Measurements from ENCODE around the gene THAP2. TPM values are rescaled to one million over a fixed set of nuclear protein-coding genes. Genes with fewer than 3 reads are reported as not detected.

Gene THAP2
- total RNA-seq, 2 experiments from 2014 or later, result 7.5 to 7.6 TPM

- no peaks in the 10 kb centered on the region for H3K4me1 Mint-ChIP-seq
- peaks cover 19% of the 10 kb centered on the region for H3K9me3 Mint-ChIP-seq
- no peak for DNase-seq
- H3K27ac Mint-ChIP-seq, result no peak overlapping the region
- no peaks in the 10 kb centered on the region for H3K27me3 Mint-ChIP-seq
- H3K4me3 Mint-ChIP-seq, result no peak overlapping the region
- peaks cover 5% of the 10 kb centered on the region for H3K36me3 Mint-ChIP-seq
Observed at GRCh38 chr12:71708658-71709057, 44.6 kb downstream of the THAP2 start.

DNA sequence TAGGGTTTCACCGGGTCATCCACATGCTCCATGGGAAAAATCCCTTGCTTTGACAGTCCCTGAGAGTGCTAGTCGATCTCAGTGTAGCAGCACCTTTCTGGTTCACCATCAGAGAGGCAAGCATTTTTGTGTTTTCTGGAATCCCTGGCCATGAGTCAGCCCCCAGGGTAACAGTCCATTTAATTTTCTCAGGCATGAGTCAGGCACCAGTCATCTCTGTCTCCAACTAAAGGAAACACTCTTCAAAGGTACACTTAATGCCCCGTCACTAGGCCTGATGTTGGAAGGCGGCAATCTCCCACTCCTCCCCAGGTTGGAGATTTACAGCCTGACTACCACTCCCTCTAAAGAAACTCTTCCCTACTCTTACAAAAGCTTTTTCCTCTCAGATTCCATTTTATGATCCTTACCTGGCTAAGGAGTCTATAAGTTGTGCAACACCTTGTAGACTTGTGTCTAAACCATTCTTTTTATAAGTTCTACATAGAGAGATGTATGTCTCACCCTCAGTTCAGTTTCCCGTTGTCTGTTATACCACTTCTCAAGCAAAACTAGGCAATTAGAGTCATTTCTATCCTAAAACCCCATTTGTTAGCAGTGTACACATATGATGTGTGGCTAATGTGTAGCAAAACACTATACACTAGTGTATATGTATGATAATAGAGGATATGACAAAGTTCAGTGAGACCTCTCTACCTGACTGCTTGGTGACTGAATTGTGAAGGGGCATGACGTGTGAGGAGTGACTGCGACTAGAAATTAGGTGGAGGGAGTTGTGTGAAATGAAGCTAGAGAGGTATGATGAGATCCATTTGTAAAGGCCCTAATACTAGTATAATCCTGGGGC lies 46.4 kb downstream of the THAP2 start:
- no peak for DNase-seq
- H3K36me3 Mint-ChIP-seq, result peaks cover 5% of the 10 kb centered on the region

DNA sequence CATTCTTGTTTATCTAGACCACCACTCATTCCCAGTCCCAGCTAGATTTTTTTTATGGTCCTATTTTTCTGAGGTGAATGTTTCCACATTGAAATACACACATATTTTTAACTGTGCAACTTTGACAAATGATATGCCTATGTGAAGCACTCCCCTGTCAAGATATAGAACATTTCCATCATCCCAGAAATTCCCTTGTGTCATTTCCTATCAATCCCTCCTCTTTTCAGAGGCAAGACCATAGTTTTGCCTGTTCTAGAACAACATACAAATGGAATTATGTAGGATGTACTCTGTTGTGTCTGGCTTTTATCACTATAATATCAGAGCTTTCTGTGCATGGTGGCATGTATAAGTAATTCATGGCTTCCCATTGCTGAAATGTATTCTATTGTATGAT lies 54.5 kb downstream of the THAP2 start:
- no peaks in the 10 kb centered on the region for H3K4me1 Mint-ChIP-seq
- H3K4me3 Mint-ChIP-seq, result no peak overlapping the region
- DNase-seq, result no peak
- no peak overlapping the region for H3K27ac Mint-ChIP-seq
- peaks cover 19% of the 10 kb centered on the region for H3K9me3 Mint-ChIP-seq
- H3K27me3 Mint-ChIP-seq, result no peaks in the 10 kb centered on the region
- no peaks in the 10 kb centered on the region for H3K36me3 Mint-ChIP-seq

More for the DNA sequence above, 46.4 kb downstream of the THAP2 start:
- Mint-ChIP-seq H3K4me3 (no peak overlapping the region), H3K9me3 (peaks cover 31% of the 10 kb centered on the region), H3K27ac (no peak overlapping the region), H3K4me1 (no peaks in the 10 kb centered on the region), H3K27me3 (no peaks in the 10 kb centered on the region)

DNA sequence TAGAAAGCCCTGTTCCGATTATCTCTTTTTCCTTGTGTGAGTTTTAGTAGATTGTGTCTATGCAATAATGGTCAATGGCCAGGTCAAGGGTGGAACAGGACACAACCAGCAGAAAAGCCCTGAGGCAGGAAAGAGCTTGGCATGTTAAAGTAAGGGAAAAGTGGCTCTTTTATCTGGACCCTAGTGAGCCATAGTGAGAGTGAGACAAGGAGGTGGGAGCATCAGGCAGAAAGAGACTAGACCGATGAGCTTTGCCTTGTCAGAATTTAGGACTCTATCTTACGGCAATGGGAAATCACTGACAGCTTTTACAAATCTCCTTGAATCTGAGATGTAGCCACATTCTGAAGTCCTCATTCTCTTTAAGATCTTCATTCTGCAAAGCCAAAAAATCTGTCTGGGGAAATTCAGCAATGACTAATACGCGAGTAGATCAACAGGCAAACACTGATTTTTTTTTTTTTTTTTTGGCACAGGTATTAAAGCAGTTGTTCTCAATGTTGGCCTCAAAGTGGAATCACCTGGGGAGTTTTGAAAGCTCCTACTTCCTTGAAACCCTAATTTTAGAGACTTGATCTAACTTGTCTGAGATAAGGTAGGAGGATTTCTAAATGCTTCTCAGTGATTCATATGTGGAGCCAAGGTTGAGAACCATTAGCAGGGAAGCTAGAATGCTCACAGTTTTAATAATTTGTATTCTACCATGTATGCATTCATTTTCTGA lies 55.7 kb downstream of the THAP2 start:
- no peaks in the 10 kb centered on the region for H3K27me3 Mint-ChIP-seq
- H3K9me3 Mint-ChIP-seq, result peaks cover 11% of the 10 kb centered on the region
- H3K4me1 Mint-ChIP-seq, result no peaks in the 10 kb centered on the region
- DNase-seq, result no peak
- H3K27ac Mint-ChIP-seq, result no peak overlapping the region
- H3K36me3 Mint-ChIP-seq, result no peaks in the 10 kb centered on the region
- H3K4me3 Mint-ChIP-seq, result no peak overlapping the region

DNA sequence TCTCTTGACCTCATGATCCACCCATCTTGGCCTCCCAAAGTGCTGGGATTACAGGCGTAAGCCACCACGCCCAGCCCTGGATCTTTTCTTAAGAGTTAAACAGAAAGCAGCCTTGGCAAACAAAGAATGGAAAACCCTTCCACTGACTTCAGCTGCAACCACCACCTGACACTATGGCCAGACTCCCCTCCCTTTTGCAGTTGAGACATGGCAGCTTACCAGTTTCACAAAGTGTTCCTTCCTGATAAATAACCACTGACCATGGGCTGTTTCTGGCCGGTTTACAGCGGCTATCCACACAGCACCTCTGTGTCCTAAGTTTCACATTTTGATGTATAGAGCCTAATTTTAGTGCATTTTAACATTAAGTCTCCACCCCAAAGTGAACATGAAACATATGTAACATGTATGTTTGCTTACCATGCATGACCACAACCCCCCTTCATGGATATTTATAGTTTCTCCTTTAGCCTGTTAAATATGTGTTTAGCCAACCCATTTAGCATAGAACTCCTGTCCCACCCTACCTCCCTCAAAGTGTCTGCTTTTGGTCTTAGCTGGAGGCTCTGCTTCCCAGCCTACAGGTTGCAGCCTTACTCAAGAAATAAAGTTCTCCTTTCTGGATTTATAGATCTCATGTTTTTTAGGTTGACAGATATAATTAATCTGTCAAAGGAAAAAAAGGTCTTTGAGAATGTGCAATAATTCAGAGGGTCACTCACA lies 57.8 kb downstream of the THAP2 start:
- no peaks in the 10 kb centered on the region for H3K9me3 Mint-ChIP-seq
- H3K27ac Mint-ChIP-seq, result no peak overlapping the region

DNA sequence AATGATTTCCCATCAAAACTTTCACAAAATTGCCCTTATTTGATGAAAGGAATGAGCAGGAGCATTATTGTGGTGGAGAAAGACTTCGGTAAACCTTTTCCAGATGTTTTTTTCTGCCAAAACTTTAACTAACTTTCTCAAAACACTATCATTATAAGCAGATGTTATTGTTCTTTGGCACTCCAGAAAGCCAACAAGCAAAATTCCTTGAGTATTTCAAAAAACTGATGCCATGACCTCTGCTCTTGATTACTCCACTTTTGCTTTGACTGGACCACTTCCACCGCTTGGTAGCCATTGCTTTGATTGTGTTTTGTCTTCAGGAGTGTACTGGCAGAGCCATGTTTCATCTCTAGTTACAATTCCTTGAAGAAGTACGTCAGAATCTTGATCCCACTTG lies 60.9 kb downstream of the THAP2 start:
- Mint-ChIP-seq H3K36me3 (no peaks in the 10 kb centered on the region), H3K9me3 (no peaks in the 10 kb centered on the region), H3K4me3 (no peak overlapping the region), H3K27me3 (no peaks in the 10 kb centered on the region), H3K27ac (no peak overlapping the region), H3K4me1 (no peaks in the 10 kb centered on the region)
- no peak for DNase-seq

More for the DNA sequence above, 57.8 kb downstream of the THAP2 start:
- Mint-ChIP-seq H3K36me3 (no peaks in the 10 kb centered on the region), H3K4me1 (no peaks in the 10 kb centered on the region), H3K4me3 (no peak overlapping the region), H3K27me3 (no peaks in the 10 kb centered on the region)
- no peak for DNase-seq

DNA sequence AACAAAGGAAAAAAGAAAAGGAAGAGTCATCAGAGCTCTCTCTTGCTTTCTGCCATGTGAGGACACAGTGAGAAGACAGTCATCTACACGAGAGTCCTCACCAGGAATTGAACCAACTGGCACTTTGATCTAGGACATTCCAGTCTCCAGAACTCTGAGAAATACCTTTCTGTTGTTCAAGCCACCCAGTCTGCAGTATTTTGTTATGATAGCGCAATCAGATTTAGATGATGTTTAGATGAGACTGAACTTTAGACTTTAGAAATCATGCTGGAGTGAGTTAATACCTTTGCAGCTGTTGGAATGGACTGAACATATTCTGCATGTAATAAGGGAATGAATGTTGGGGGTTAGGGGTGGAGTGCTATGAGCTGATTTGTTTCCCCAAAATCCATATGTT lies 62.4 kb downstream of the THAP2 start:
- Mint-ChIP-seq H3K4me1 (no peaks in the 10 kb centered on the region), H3K27me3 (no peaks in the 10 kb centered on the region), H3K36me3 (no peaks in the 10 kb centered on the region), H3K27ac (no peak overlapping the region), H3K4me3 (no peak overlapping the region), H3K9me3 (no peaks in the 10 kb centered on the region)
- no peak for DNase-seq

- Mint-ChIP-seq H3K4me3 (no peak overlapping the region), H3K9me3 (no peaks in the 10 kb centered on the region), H3K27me3 (no peaks in the 10 kb centered on the region), H3K27ac (no peak overlapping the region), H3K36me3 (no peaks in the 10 kb centered on the region), H3K4me1 (no peaks in the 10 kb centered on the region)
- no peak for DNase-seq
Observed at GRCh38 chr12:71727958-71728357, 63.9 kb downstream of the THAP2 start.

Other genes starting within 250 kb of the THAP2 start
- gene LGR5, start 224.5 kb upstream of the THAP2 start, total RNA-seq, result not detected
- 10 to 100 TPM; 29.8 to 31.6 TPM for gene ZFC3H1, start 453 bp upstream of the THAP2 start, total RNA-seq
- 10 to 100 TPM; 16.2 to 21.6 TPM for gene TMEM19, start 21.8 kb downstream of the THAP2 start, total RNA-seq
- gene RAB21, start 90.6 kb downstream of the THAP2 start, total RNA-seq, result 10 to 100 TPM; 83.4 to 87.8 TPM
- 10 to 100 TPM; 47.9 to 48.9 TPM for gene TBC1D15, start 175.5 kb downstream of the THAP2 start, total RNA-seq